ENCODE data around the gene RYR3. TPM values are rescaled to one million over a fixed set of nuclear protein-coding genes. Genes with fewer than 3 reads are reported as not detected.

Gene RYR3
- total RNA-seq, 2 experiments from 2014 or later: 0.06 to 0.32 TPM

- Histone ChIP-seq H3K9me2 (ENCODE audit: insufficient read depth, low read length) (no peaks in the 10 kb centered on the region), H3K4me2 (ENCODE audit: low read length) (no peak overlapping the region), H4K20me1 (ENCODE audit: insufficient read depth, low read length) (no peaks in the 10 kb centered on the region), H3K4me3 (ENCODE audit: low read depth, low read length, poor library complexity, severe bottlenecking) (no peak overlapping the region), H3K9me3 (ENCODE audit: low read length) (no peaks in the 10 kb centered on the region), H3K4me1 (ENCODE audit: insufficient read depth, low read length, poor library complexity, severe bottlenecking) (peaks cover 12% of the 10 kb centered on the region), H2AFZ (ENCODE audit: low read length) (peak overlapping the region; percentile 34; the same call in 1 of the 2 replicates), H3K27ac (ENCODE audit: low read depth, low read length, poor library complexity, severe bottlenecking) (no peak overlapping the region), H3K79me2 (ENCODE audit: insufficient read depth, low read depth, low read length) (no peaks in the 10 kb centered on the region), H3K36me3 (ENCODE audit: insufficient read depth, low read length) (no peaks in the 10 kb centered on the region)
- ChIA-PET CTCF (ENCODE audit: unreplicated experiment) (interaction anchor here (0.9 to 1.6 kb wide), 2 partner anchors 10 to 80 kb away, joined by 4 to 6 read pairs; no protein-coding TSS in a partner anchor), POLR2A (interaction anchor here (0.5 to 1.7 kb wide), 7 partner anchors 9 to 439 kb away, joined by 3 to 7 read pairs (median 4); no protein-coding TSS in a partner anchor)
- no peak for DNase-seq (ENCODE audit: low spot score)
- no TSS peak for BruUV-seq (replicated peaks)
- TF ChIP-seq CTCF (conservative IDR thresholded peaks at IDR 0.05; ENCODE audit: low read length) (no peak), EZH2phosphoT487 (IDR thresholded peaks at IDR 0.05; ENCODE audit: borderline replicate concordance, low read depth, low read length) (no peak)
- intact Hi-C loops (cut with micrococcal nuclease; ENCODE audit: unreplicated experiment): no loop called here
These were observed 28.3 kb upstream of the RYR3 start for GRCh38 chr15:33282226-33283020.

- no TSS peak for BruUV-seq (replicated peaks)
- DNase-seq (ENCODE audit: low spot score): no peak
- CTCF ChIA-PET (ENCODE audit: unreplicated experiment): no interaction called here
These were observed 27.2 kb upstream of the RYR3 start for GRCh38 chr15:33283576-33283975.

More at GRCh38 chr15:33283576-33283975, 27.2 kb upstream of the RYR3 start:
- H3K4me2 ChIP-seq (ENCODE audit: low read length): no peak overlapping the region
- H3K36me3 ChIP-seq (ENCODE audit: insufficient read depth, low read length): no peaks in the 10 kb centered on the region
- TF ChIP-seq CTCF (conservative IDR thresholded peaks at IDR 0.05; ENCODE audit: low read length) (no peak), EZH2phosphoT487 (IDR thresholded peaks at IDR 0.05; ENCODE audit: borderline replicate concordance, low read depth, low read length) (no peak)
- H3K27ac ChIP-seq (ENCODE audit: low read depth, low read length, poor library complexity, severe bottlenecking): no peak overlapping the region
- no peak overlapping the region for H3K4me3 ChIP-seq (ENCODE audit: low read depth, low read length, poor library complexity, severe bottlenecking)
- no peaks in the 10 kb centered on the region for H3K9me3 ChIP-seq (ENCODE audit: low read length)
- H3K4me1 ChIP-seq (ENCODE audit: insufficient read depth, low read length, poor library complexity, severe bottlenecking): peaks cover 12% of the 10 kb centered on the region
- no peaks in the 10 kb centered on the region for H3K9me2 ChIP-seq (ENCODE audit: insufficient read depth, low read length)
- H2AFZ ChIP-seq (ENCODE audit: low read length): no peak overlapping the region
- POLR2A ChIA-PET: interaction anchor here (0.6 to 0.9 kb wide), 3 partner anchors 16 to 314 kb away, joined by 3 to 4 read pairs (median 4); no protein-coding TSS in a partner anchor
- H3K79me2 ChIP-seq (ENCODE audit: insufficient read depth, low read depth, low read length): no peaks in the 10 kb centered on the region
- intact Hi-C loops (cut with micrococcal nuclease; ENCODE audit: unreplicated experiment): no loop called here
- no peaks in the 10 kb centered on the region for H4K20me1 ChIP-seq (ENCODE audit: insufficient read depth, low read length)

Measured in OCI-LY7 (cell line).